T-helper 9 cell (primary cell): ENCODE measurements around the gene SORD.
"Not testable (repeated sequence)": the region's sequence is repeated elsewhere in the genome, so short reads cannot be mapped to it uniquely, and the experiment has no call there.

Experiments
- DNase-seq: peaks from one replicate; pipeline ENCODE4 v3.0.0-alpha.2; 2020

Gene SORD

GRCh38 chr15:45069942-45070360 lies 47.0 kb downstream of the SORD start:
- DNase-seq, result not testable (repeated sequence)

GRCh38 chr15:45073602-45074001 lies 50.6 kb downstream of the SORD start:
- DNase-seq, result not testable (repeated sequence)

- DNase-seq, result not testable (repeated sequence)
These were observed 52.7 kb downstream of the SORD start for GRCh38 chr15:45075440-45076320.

- not testable (repeated sequence) for DNase-seq
These were observed 54.4 kb downstream of the SORD start for GRCh38 chr15:45077391-45077790.

- DNase-seq, result not testable (repeated sequence)
These were observed 56.2 kb downstream of the SORD start for GRCh38 chr15:45079201-45079600.

GRCh38 chr15:45079628-45080246 lies 56.7 kb downstream of the SORD start:
- not testable (repeated sequence) for DNase-seq

- DNase-seq, result not testable (repeated sequence)
These were observed 57.6 kb downstream of the SORD start for GRCh38 chr15:45080593-45080992.

- not testable (repeated sequence) for DNase-seq
These were observed 59.4 kb downstream of the SORD start for GRCh38 chr15:45082412-45082811.

- no peak for DNase-seq
These were observed 60.2 kb downstream of the SORD start for GRCh38 chr15:45083223-45083622.

GRCh38 chr15:45084163-45084562 lies 61.2 kb downstream of the SORD start:
- no peak for DNase-seq

- DNase-seq, result no peak
These were observed 64.5 kb downstream of the SORD start for GRCh38 chr15:45087513-45087912.

GRCh38 chr15:45088801-45089711 lies 66.1 kb downstream of the SORD start:
- DNase-seq, result no peak

GRCh38 chr15:45089712-45090373 lies 66.8 kb downstream of the SORD start:
- no peak for DNase-seq

- no peak for DNase-seq
These were observed 68.2 kb downstream of the SORD start for GRCh38 chr15:45091161-45091560.

- DNase-seq, result no peak
These were observed 68.6 kb downstream of the SORD start for GRCh38 chr15:45091576-45091975.

- DNase-seq, result no peak
These were observed 70.0 kb downstream of the SORD start for GRCh38 chr15:45093013-45093412.

GRCh38 chr15:45093622-45094357 lies 70.8 kb downstream of the SORD start:
- no peak for DNase-seq

GRCh38 chr15:45094358-45094730 lies 71.3 kb downstream of the SORD start:
- no peak for DNase-seq

- DNase-seq, result no peak
These were observed 72.7 kb downstream of the SORD start for GRCh38 chr15:45095661-45096060.

GRCh38 chr15:45097466-45097865 lies 74.5 kb downstream of the SORD start:
- DNase-seq, result no peak

GRCh38 chr15:45099549-45100165 lies 76.7 kb downstream of the SORD start:
- DNase-seq, result no peak
